ENCODE results near the gene ASS1.

Gene ASS1

GRCh38 chr9:130437011-130437789 lies 7.6 kb upstream of the ASS1 start:
- DNase-seq = no peak

DNA sequence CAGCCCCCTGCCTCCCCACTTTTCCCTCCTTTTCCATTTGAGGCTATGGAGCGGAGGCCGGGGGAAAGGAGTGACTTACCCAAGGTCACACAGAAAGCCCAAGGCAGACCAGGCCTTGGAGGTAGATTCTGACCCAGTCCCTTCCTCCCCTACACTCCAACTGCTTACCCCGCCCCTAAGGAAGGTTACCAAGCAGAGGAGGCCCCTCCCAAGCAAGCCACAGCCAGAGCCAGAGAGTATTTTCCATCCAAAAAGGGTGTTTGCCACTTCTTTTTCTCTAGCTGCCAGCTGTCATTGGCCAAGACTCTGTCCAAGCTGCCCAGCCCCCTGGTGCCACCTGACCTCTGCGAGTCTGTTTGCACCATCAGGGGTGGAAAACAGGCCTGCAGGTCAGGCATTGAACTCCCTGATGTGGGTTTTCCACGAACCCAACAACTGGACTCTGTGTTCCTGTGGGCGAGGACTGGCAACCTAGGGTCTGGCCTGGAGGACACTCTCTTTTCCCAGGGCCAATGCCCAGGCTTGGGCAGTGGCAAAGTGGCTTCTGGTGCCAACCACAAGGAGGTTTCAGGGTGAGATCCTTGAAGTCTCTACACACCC lies 6.3 kb upstream of the ASS1 start:
- no peak for DNase-seq

DNA sequence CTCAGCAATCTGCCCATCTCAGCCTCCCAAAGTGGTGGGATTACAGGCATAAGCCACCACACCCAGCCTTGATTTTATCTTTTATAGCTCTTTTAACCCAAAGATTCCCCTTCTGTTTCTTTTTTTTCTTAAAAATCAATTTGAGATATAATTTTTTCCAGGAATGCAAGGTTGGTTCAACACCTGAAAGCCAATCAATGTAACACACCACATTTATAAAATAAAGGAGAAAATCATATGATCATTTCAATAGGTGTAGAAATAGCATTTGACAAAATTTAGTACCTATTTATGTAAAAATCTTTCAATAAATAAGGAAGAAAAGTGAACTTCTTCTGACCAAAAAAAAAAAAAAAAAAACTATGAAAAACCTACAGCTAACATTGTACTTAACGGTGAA lies 3.7 kb upstream of the ASS1 start:
- no peak for DNase-seq

DNA sequence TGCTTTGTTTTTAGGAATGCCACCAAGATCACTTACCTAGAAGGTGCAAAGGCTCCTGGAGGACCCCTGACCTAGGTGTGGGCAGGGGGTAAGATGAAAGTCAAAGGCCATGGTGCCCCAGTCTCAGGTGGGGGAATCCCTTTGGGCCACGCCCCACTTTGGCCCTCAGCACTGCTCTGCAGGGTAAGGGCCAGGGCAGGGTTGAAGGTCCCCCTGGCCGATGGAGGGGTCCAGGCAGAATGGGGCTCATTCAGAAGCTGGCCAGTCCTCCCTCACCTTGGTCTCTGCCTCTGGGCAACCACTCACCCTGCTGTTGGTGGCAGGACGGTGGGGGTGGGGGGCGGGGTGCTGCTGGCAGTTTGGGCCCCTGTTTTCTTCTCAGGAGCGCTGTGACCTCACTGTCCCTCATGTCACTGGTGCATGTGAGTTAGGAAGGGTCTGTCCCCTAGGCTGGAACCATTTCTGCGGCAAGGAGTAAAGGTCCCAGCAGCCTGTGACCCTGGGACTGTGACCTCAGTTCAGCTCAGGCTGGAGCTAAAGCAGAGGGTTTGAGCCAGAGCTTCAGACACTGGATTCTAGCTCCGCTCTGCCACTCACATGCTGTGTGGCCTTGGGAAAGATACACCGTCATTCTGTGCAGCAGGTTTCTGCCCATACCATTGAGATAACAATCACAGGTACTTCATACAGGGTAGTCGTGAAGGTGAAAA lies 1.9 kb upstream of the ASS1 start:
- no peak for DNase-seq

GRCh38 chr9:130443456-130443801 lies 1.3 kb upstream of the ASS1 start:
- DNase-seq = no peak

- no peak for DNase-seq
Observed at GRCh38 chr9:130443840-130444492, 795 bp upstream of the ASS1 start.

DNA sequence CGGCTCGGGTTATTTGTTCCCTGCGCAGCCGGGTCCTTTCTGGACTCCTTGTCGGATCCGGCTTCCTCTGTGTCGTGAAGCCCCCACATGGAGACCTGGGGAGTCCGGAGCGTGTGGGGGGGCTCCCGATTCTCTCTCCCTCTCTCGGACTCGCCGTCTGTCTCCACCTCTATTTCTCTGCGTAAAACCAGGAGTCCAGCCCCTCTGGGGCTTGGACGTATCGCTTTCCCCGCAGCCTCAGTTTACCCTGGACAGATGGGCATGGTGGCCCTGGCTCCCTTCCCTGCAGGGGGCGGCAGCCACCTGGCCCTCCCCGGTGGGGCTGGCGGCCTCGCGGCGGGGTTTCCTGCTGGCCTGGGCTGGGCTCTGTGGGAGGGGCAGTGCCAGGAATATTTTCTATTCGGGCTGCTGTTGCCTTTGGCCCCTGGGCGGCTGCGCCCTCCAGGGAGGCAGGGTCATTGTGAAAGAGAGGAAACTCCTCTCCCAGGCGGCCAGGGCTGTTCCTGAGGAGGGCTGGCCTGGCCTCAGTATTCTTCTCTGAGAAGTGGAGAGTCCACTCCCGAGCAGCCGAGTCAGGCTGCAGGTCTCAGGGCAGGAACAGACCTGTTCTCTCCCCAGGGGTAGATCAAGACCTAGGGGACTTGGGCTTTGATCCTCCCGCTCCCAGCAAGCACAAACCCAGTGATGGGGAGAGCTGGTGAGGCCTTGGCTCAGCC lies 665 bp downstream of the ASS1 start:
- DNase-seq = no peak

DNA sequence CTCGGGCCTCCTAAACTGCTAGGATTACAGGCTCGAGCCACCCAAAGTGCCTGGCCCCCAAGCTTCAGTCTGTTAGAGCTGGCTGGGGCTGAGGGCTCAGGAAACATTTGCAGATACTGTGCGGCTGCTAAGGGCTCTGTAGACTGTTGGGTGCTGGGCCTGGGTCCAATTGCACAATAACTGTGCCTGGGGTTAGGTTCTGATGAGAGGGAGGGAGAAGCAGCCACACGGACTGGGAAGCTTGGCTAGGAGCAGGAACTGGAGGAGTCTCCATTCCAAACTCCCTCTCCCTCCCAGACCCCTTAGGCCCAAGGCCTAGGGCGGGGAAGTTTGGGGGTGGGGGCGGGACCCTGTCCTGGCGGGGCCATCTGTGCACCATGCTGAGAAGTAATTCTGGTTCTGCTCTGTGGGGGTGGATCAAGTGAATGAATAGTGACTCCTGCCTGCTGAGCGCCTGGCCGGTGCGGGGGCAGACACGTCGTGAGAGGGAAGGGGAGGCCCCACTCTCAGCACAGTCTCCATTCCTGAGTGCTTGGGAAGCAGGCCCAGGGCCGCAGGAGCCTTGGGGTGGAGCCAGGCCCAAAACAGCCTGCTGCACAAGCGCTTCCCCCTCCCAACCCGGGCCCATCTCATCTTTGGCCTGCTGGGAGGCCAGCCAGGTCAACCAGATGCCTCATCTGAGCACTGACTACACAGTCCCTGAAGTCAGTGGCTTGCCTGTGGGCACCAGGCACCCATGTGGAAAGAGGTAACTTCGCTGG lies 1.5 kb downstream of the ASS1 start:
- no peak for DNase-seq

GRCh38 chr9:130447193-130447816 lies 2.5 kb downstream of the ASS1 start:
- no peak for DNase-seq

GRCh38 chr9:130448035-130448624 lies 3.4 kb downstream of the ASS1 start:
- DNase-seq = no peak

DNA sequence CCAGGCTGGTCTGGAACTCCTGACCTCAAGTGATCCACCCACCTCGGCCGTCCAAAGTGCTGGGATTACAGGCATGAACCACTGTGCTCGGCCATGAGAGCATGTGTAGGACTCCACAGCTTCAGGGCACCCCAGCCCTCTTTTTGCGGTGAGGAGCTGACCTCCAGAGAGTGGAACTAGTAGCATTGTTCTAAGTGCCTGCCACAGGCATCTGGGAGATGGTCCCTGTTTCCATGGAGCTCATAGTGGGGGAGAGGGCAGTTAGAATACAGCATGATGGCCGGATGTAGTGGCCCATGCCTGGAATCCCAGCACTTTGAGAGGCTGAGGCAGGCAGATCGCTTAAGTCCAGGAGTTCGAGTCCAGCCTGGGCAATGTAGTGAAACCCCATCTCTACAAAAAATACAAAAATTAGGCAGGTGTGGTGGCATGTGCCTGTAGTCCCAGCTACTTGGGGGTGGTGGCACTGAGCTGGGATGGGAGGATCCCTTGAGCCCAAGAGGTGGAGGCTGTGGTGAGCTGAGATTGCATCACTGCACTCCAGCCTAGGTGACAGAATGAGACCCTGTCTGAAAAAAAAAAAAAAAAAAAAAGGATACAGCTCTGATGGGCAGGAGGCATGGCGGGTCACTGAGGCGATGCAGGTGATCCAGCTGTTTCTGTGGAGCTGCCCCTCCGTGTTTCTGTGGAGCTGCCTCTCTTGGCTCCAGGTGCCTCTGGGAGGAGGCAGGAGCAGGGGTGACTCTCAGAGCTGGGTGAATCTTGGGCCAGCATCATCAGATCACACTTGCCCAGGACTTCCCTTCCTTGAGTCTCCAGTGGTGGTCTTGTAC lies 4.2 kb downstream of the ASS1 start:
- DNase-seq = no peak

DNA sequence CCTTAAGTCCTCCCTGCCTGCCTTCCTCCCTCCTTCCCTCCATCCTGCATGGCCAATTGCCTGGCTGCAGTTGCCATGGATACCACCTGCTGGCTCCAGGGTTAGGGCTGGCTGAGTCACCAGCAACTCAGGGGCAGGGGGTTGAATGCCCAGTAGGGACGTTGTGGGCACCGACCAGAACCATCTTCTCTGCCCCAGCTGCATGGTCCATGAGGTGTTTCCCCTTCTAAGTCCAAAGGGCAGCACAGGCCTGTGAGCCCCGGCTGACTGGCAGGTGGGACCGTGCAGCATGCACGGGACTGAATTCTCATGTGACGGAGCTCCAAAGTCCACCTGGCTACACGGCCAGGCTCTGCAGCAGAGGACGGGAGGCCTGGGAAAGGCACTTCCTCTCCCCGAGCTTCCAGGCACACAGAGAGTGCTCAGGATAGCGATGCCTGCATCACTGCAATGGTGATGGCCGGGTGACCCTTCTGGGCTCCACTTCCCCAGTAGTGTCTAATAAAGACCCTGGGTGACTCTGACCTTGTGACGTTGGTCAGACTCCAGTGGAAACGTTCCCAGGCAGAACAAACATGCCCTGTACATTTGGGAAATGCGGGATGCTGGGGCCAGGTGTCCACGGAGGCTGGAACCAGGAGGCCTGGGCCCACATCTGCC lies 5.7 kb downstream of the ASS1 start:
- DNase-seq = peak; percentile 20

GRCh38 chr9:130451004-130451390 lies 6.2 kb downstream of the ASS1 start:
- DNase-seq = no peak

DNA sequence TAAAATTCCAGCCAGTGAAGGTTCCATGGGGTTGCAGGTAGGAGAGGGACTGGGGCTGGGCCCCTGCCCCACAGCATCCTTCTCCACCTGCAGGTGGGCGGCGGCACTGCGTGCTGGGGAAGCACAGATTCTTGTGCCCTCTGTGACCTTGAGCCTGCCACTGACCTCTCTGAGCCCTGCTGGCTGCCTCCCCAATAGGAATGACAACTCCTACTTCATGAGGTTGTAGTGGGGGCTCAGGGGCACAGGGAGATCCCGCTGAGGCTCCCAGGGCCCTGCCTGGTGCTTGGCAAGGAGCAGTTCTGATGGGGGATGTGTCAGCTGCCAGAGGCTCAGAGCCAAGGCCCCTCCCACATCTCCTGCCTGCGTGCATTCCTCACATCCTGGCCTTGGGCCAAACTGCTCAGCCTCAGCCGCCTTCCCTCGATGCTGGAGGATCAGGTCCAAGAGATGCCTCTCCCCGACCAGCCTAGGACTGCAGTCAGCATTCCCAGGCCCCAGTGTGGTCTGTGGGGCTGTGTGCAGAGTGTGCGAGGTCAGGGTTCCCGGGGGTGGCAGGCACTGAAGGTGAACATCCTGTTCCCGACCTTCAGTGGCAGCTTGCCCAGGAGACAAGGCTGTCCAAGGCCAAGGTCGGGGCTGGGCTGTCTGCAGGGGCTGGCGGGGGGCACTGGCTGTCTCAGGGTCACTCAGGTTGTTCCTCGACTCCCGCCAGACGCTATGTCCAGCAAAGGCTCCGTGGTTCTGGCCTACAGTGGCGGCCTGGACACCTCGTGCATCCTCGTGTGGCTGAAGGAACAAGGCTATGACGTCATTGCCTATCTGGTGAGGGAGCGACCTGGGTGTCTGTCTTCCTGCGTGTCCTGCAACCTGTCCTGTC lies 7.0 kb downstream of the ASS1 start:
- peak; percentile 92 for DNase-seq

- no peak for DNase-seq
Observed at GRCh38 chr9:130452835-130453234, 8.1 kb downstream of the ASS1 start.

GRCh38 chr9:130453487-130453886 lies 8.7 kb downstream of the ASS1 start:
- DNase-seq = peak; percentile 89

- DNase-seq = no peak
Observed at GRCh38 chr9:130454096-130454811, 9.5 kb downstream of the ASS1 start.

DNA sequence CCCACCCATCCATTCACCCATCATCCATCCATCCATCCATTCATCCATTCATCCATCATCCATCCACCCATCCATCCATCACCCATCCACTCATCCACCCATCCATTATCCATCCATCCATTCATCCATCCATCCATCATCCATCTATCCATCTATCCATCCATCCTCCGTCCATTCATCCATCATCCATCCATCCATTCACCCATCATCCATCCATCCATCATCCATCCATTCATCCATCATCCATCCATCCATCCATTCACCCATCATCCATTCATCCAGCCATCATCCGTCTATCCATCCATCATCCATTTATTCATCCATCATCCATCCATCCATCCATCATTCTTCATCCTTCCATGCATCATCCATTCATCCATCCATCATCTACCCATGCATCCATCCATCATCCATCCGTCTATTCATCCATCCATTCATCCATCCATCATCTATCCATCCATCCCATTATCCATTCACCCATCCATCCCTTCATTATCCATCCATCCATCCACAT lies 10.1 kb downstream of the ASS1 start:
- DNase-seq = no peak
